Suprapubic skin (tissue), 3 donors: ENCODE data around the gene RPS21.

Experiments used
- CTCF ChIP-seq, 2 donors: fragments of 200-600 bp in 1 of 2; fragments of 450-650 bp in 1 of 2; sonication (generic) in 1 of 2; IDR thresholded peaks; one replicate each; pipeline ENCODE4 v1.5.1; 2016 to 2019; ENCODE audit warnings: antibody characterized with exemption in 2 of 2, mild to moderate bottlenecking in 1 of 2, moderate library complexity in 1 of 2
- POLR2A ChIP-seq, 2 donors: fragments of 450-650 bp; IDR thresholded peaks; one replicate each; pipeline ENCODE4 v1.6.1; 2017; ENCODE audit warnings: antibody characterized with exemption in 2 of 2, mild to moderate bottlenecking in 2 of 2, moderate library complexity in 2 of 2

- TF ChIP-seq POLR2A (IDR thresholded peaks at IDR 0.05), result no peak
- TF ChIP-seq CTCF (IDR thresholded peaks at IDR 0.05), result no peak
These were observed 42.8 kb downstream of the RPS21 start for GRCh38 chr20:62429455-62430310.
